ENCODE results near the gene FPR2.

DNA sequence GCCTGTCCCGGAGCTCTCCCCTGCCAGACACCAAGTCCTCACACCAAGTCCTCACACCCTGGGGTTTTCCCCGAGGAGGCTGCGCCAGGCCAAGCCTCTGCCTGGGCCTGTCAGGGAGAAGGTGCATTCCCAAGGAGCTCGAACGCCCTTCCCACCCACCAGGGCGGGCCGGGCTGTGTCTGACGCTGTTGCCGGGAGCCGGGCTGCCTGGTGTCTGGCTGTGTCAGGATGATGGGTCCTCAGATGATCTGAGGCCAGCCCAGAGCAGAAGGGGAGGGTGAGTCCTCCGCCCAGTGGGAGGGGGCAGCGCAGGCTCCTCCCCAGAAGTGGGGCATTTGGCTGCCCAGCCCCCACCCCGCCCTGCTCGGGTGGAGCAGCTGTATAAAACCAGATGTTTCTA, 34.9 kb upstream of the FPR2 start:
- TF ChIP-seq, protein P1, sequence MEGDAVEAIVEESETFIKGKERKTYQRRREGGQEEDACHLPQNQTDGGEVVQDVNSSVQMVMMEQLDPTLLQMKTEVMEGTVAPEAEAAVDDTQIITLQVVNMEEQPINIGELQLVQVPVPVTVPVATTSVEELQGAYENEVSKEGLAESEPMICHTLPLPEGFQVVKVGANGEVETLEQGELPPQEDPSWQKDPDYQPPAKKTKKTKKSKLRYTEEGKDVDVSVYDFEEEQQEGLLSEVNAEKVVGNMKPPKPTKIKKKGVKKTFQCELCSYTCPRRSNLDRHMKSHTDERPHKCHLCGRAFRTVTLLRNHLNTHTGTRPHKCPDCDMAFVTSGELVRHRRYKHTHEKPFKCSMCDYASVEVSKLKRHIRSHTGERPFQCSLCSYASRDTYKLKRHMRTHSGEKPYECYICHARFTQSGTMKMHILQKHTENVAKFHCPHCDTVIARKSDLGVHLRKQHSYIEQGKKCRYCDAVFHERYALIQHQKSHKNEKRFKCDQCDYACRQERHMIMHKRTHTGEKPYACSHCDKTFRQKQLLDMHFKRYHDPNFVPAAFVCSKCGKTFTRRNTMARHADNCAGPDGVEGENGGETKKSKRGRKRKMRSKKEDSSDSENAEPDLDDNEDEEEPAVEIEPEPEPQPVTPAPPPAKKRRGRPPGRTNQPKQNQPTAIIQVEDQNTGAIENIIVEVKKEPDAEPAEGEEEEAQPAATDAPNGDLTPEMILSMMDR (IDR thresholded peaks at IDR 0.05; ENCODE audit: low read depth, low read length): no peak
- TF ChIP-seq EZH2phosphoT487 (IDR thresholded peaks at IDR 0.05; ENCODE audit: low read depth): no peak
